HL-60 (cell line): ENCODE results near the gene DIO2.

Source experiments
- CTCF ChIP-seq: IDR thresholded peaks from one replicate; pipeline ENCODE4 v1.5.1; 2011; ENCODE audit warnings: low read length, control low read depth, inconsistent platforms; ENCODE audit not compliant: insufficient read depth
- GABPA ChIP-seq: IDR thresholded peaks from 2 replicates; pipeline ENCODE4 v1.6.1; 2012; ENCODE audit warnings: low read depth
- POLR2AphosphoS5 ChIP-seq: IDR thresholded peaks from 2 replicates; pipeline ENCODE4 v1.6.1; 2012; ENCODE audit warnings: low read depth
- REST ChIP-seq: IDR thresholded peaks from 2 replicates; pipeline ENCODE4 v1.6.1; 2012; ENCODE audit warnings: low read depth; ENCODE audit not compliant: insufficient replicate concordance
- SPI1 ChIP-seq: IDR thresholded peaks from 2 replicates; pipeline ENCODE4 v1.6.1; 2012; ENCODE audit warnings: low read depth, mild to moderate bottlenecking, borderline replicate concordance

GRCh38 chr14:80188571-80188970 lies 22.7 kb downstream of the DIO2 start:
- no peak for TF ChIP-seq GABPA
- TF ChIP-seq CTCF: no peak
- TF ChIP-seq POLR2AphosphoS5: no peak
- no peak for TF ChIP-seq REST
- no peak for TF ChIP-seq SPI1
